Measurements from ENCODE around the gene SHC3.
"Not testable (repeated sequence)": the region's sequence is repeated elsewhere in the genome, so short reads cannot be mapped to it uniquely, and the experiment has no call there.

SHC3 gene

GRCh38 chr9:89177944-89178829 lies at the start of gene SHC3:
TSS of gene SHC3 (minus strand) at chr9:89178818. CDS start at chr9:89178460, 358 bp downstream.
- peak; percentile 56 for DNase-seq (ENCODE audit: low spot score)

GRCh38 chr9:89225991-89226471 lies 47.4 kb upstream of the SHC3 start:
- DNase-seq (ENCODE audit: low spot score) = peak; percentile 63

GRCh38 chr9:89225587-89225986 lies 47.0 kb upstream of the SHC3 start:
- DNase-seq (ENCODE audit: low spot score) = peak; percentile 62

- DNase-seq (ENCODE audit: low spot score) = no peak
Observed at GRCh38 chr9:89225036-89225435, 46.4 kb upstream of the SHC3 start.

GRCh38 chr9:89224633-89225032 lies 46.0 kb upstream of the SHC3 start:
- no peak for DNase-seq (ENCODE audit: low spot score)

GRCh38 chr9:89223396-89223977 lies 44.9 kb upstream of the SHC3 start:
- DNase-seq (ENCODE audit: low spot score) = no peak

GRCh38 chr9:89219637-89220036 lies 41.0 kb upstream of the SHC3 start:
- no peak for DNase-seq (ENCODE audit: low spot score)

- DNase-seq (ENCODE audit: low spot score) = no peak
Observed at GRCh38 chr9:89218040-89218928, 39.7 kb upstream of the SHC3 start.

GRCh38 chr9:89215342-89215741 lies 36.7 kb upstream of the SHC3 start:
- DNase-seq (ENCODE audit: low spot score) = no peak

- no peak for DNase-seq (ENCODE audit: low spot score)
Observed at GRCh38 chr9:89213396-89213880, 34.8 kb upstream of the SHC3 start.

- DNase-seq (ENCODE audit: low spot score) = no peak
Observed at GRCh38 chr9:89212171-89212570, 33.6 kb upstream of the SHC3 start.

GRCh38 chr9:89209311-89209710 lies 30.7 kb upstream of the SHC3 start:
- not testable (repeated sequence) for DNase-seq (ENCODE audit: low spot score)

- no peak for DNase-seq (ENCODE audit: low spot score)
Observed at GRCh38 chr9:89207026-89207425, 28.4 kb upstream of the SHC3 start.

- DNase-seq (ENCODE audit: low spot score) = no peak
Observed at GRCh38 chr9:89204801-89205200, 26.2 kb upstream of the SHC3 start.

GRCh38 chr9:89195131-89195797 lies 16.6 kb upstream of the SHC3 start:
- no peak for DNase-seq (ENCODE audit: low spot score)

GRCh38 chr9:89194421-89195130 lies 16.0 kb upstream of the SHC3 start:
- DNase-seq (ENCODE audit: low spot score) = no peak

GRCh38 chr9:89191004-89191403 lies 12.4 kb upstream of the SHC3 start:
- DNase-seq (ENCODE audit: low spot score) = no peak

- no peak for DNase-seq (ENCODE audit: low spot score)
Observed at GRCh38 chr9:89189215-89189614, 10.6 kb upstream of the SHC3 start.

- no peak for DNase-seq (ENCODE audit: low spot score)
Observed at GRCh38 chr9:89187950-89188349, 9.3 kb upstream of the SHC3 start.

GRCh38 chr9:89187541-89187940 lies 8.9 kb upstream of the SHC3 start:
- DNase-seq (ENCODE audit: low spot score) = no peak

GRCh38 chr9:89186960-89187359 lies 8.3 kb upstream of the SHC3 start:
- no peak for DNase-seq (ENCODE audit: low spot score)
